Gastrocnemius medialis (tissue), 4 donors: Measurements from ENCODE around the gene PLD5.

ENCODE experiments used
- POLR2A ChIP-seq, 2 donors: fragments of 450-650 bp; IDR thresholded peaks; one replicate each; pipeline ENCODE4 v1.6.1; 2017; ENCODE audit warnings: antibody characterized with exemption in 2 of 2, mild to moderate bottlenecking in 2 of 2, moderate library complexity in 2 of 2
- TF ChIP-seq, protein P1 (sequence below), 5 experiments: fragments of 450-650 bp in 3 of 5; fragments of 200-600 bp in 2 of 5; sonication (generic) in 2 of 5; IDR thresholded peaks in 4 of 5; conservative IDR thresholded peaks in 1 of 5; 1 replicate in 4 of 5; 2 replicates in 1 of 5; pipeline ENCODE4 v1.5.1; 2016 to 2019; ENCODE audit warnings: antibody characterized with exemption in 5 of 5, mild to moderate bottlenecking in 3 of 5, moderate library complexity in 3 of 5

DNA sequence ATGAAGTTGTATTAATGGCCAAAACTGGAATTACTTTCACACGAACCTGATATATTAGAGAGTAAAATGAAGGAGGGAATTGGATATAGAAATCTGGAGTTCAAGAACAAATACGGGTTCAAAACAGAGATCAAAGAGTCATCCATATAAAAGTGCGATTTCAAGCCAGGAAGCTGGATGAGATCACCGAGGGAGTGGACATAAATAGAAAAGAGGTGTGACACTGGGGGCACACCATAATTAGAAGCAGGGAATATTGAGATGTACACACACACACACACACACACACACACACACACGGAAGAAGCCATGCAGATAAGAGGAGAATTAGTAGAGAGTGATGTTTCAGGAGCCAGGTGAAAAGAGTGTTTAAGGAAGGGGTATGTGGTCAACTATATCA, 32.3 kb upstream of the PLD5 start:
- TF ChIP-seq, protein P1, sequence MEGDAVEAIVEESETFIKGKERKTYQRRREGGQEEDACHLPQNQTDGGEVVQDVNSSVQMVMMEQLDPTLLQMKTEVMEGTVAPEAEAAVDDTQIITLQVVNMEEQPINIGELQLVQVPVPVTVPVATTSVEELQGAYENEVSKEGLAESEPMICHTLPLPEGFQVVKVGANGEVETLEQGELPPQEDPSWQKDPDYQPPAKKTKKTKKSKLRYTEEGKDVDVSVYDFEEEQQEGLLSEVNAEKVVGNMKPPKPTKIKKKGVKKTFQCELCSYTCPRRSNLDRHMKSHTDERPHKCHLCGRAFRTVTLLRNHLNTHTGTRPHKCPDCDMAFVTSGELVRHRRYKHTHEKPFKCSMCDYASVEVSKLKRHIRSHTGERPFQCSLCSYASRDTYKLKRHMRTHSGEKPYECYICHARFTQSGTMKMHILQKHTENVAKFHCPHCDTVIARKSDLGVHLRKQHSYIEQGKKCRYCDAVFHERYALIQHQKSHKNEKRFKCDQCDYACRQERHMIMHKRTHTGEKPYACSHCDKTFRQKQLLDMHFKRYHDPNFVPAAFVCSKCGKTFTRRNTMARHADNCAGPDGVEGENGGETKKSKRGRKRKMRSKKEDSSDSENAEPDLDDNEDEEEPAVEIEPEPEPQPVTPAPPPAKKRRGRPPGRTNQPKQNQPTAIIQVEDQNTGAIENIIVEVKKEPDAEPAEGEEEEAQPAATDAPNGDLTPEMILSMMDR (IDR thresholded peaks at IDR 0.05 in 4 of 5, conservative IDR thresholded peaks at IDR 0.05 in 1 of 5), result no peak
- no peak for TF ChIP-seq POLR2A (IDR thresholded peaks at IDR 0.05)
